GM10266 (cell line): ENCODE results near the gene ETFB.

Source experiments
- DNase-seq: peaks from one replicate; pipeline ENCODE4 v3.0.0; 2012; ENCODE audit errors: extremely low spot score
- CTCF ChIP-seq: IDR thresholded peaks from 2 replicates; pipeline ENCODE4 v1.5.1; 2012; ENCODE audit warnings: mild to moderate bottlenecking, low read depth; ENCODE audit not compliant: control insufficient read depth, insufficient read depth; ENCODE audit errors: missing control alignments

The ETFB gene

GRCh38 chr19:51366389-51367254 lies 434 bp upstream of the ETFB start:
- peak; percentile 94 for DNase-seq
- no peak for TF ChIP-seq CTCF

- no peak for TF ChIP-seq CTCF
- no peak for DNase-seq
Measured at GRCh38 chr19:51365211-51365964, 800 bp downstream of the ETFB start.

- DNase-seq = no peak
Measured at GRCh38 chr19:51364200-51365106, 1.7 kb downstream of the ETFB start.

GRCh38 chr19:51361239-51361638 lies 4.9 kb downstream of the ETFB start:
- DNase-seq = no peak
- no peak for TF ChIP-seq CTCF

More at GRCh38 chr19:51364200-51365106, 1.7 kb downstream of the ETFB start:
- no peak for TF ChIP-seq CTCF

GRCh38 chr19:51359294-51359693 lies 6.9 kb downstream of the ETFB start:
- no peak for DNase-seq

GRCh38 chr19:51357952-51358351 lies 8.2 kb downstream of the ETFB start:
- DNase-seq = no peak
- TF ChIP-seq CTCF = no peak

More at GRCh38 chr19:51359294-51359693, 6.9 kb downstream of the ETFB start:
- no peak for TF ChIP-seq CTCF
